K562 (cell line): Measurements from ENCODE around the gene RAB3D. TPM values are rescaled to one million over a fixed set of nuclear protein-coding genes. Genes with fewer than 3 reads are reported as not detected.

Experiments used
- CBFA2T3 ChIP-seq: fragments of 450-650 bp; IDR thresholded peaks from 2 replicates; pipeline ENCODE4 v1.6.1; 2017
- CHD2 ChIP-seq: IDR thresholded peaks from 2 replicates; pipeline ENCODE4 v1.6.1; 2011; ENCODE audit warnings: low read depth, low read length
- GTF2A2 ChIP-seq: IDR thresholded peaks from 2 replicates; pipeline ENCODE4 v1.6.1; 2016; ENCODE audit warnings: mild to moderate bottlenecking, missing genetic modification characterization, missing compliant biosample characterization
- HDAC1 ChIP-seq, 2 experiments: fragments of 450-650 bp; IDR thresholded peaks; 2 replicates each; pipeline ENCODE4 v1.6.1; 2016 to 2017; ENCODE audit warnings: inconsistent platforms in 1 of 2, mild to moderate bottlenecking in 1 of 2, moderate library complexity in 1 of 2
- JUND ChIP-seq, 2 experiments: IDR thresholded peaks; 2 replicates in 1 of 2; 3 replicates in 1 of 2; pipeline ENCODE4 v1.6.1; 2011; ENCODE audit warnings: borderline replicate concordance in 2 of 2, low read depth in 2 of 2, low read length in 2 of 2, improper control_type of control experiment in 1 of 2, missing biosample characterization in 1 of 2, missing genetic modification characterization in 1 of 2, missing genetic modification reagents in 1 of 2
- KLF16 ChIP-seq: IDR thresholded peaks from 2 replicates; pipeline ENCODE4 v1.6.1; 2016; ENCODE audit warnings: antibody characterized with exemption
- LCOR ChIP-seq: sonication (generic); formaldehyde crosslinking; IDR thresholded peaks from 2 replicates; pipeline ENCODE4 v1.8.0; 2022; ENCODE audit warnings: mild to moderate bottlenecking, missing genetic modification reagents
- MAZ ChIP-seq, 2 experiments: fragments of 450-650 bp in 1 of 2; sonication (generic) in 1 of 2; formaldehyde crosslinking; IDR thresholded peaks in 1 of 2; conservative IDR thresholded peaks in 1 of 2; 2 replicates each; pipeline versions ENCODE4 v1.4.0 to v1.5.0; 2020; ENCODE audit warnings: mild to moderate bottlenecking in 1 of 2, missing genetic modification reagents in 1 of 2
- MED1 ChIP-seq: sonication (generic); formaldehyde crosslinking; IDR thresholded peaks from 2 replicates; pipeline ENCODE4 v1.8.1; 2023; ENCODE audit warnings: missing genetic modification reagents, borderline replicate concordance
- MEF2D ChIP-seq: conservative IDR thresholded peaks from 2 replicates; pipeline ENCODE4 v1.6.1; 2016; ENCODE audit warnings: low read depth, missing genetic modification characterization, missing compliant biosample characterization
- MTA3 ChIP-seq: fragments of 450-650 bp; formaldehyde crosslinking; IDR thresholded peaks from 2 replicates; pipeline ENCODE4 v1.6.1; 2017; ENCODE audit warnings: mild to moderate bottlenecking, borderline replicate concordance
- POLR2A ChIP-seq: fragments of 450-650 bp; conservative IDR thresholded peaks from 2 replicates; pipeline ENCODE4 v1.6.1; 2016
- PTTG1 ChIP-seq: fragments of 450-650 bp; IDR thresholded peaks from 2 replicates; pipeline ENCODE4 v1.6.1; 2016; ENCODE audit warnings: low read depth, mild to moderate bottlenecking, missing genetic modification characterization, missing compliant biosample characterization
- SP1 ChIP-seq: sonication (generic); formaldehyde crosslinking; IDR thresholded peaks from 2 replicates; pipeline ENCODE4 v1.8.1; 2022; ENCODE audit warnings: mild to moderate bottlenecking, missing genetic modification reagents
- ZNF57 ChIP-seq: fragments of 450-650 bp; formaldehyde crosslinking; IDR thresholded peaks from 2 replicates; pipeline ENCODE4 v1.4.0; 2020; ENCODE audit warnings: mild to moderate bottlenecking, moderate library complexity
- ZNF76 ChIP-seq: fragments of 250-450 bp; sonication (Bioruptor Pico); IDR thresholded peaks from 2 replicates; pipeline ENCODE4 v1.4.0; 2020; ENCODE audit warnings: mild to moderate bottlenecking, moderate library complexity, borderline replicate concordance
- polyA plus RNA-seq, 8 experiments: library from polyadenylated mRNA; depleted of rRNA in 4 of 8; stranded (reverse) in 5 of 8; unstranded in 3 of 8; fragments of >200 nt; fragmentation: Nextera tagmentation in 2 of 8; fragmentation: Illumina TruSeq in 1 of 8; extraction: Ambion mirVana in 2 of 8; extraction: Trizol in 1 of 8; gene quantifications; 2 replicates each; pipeline versions ENCODE4 v1.2.1 to v1.2.3, GENCODE V29; 2011 to 2014; ENCODE audit warnings: inconsistent platforms in 1 of 8, missing spikeins in 1 of 8
- total RNA-seq, 7 experiments: library from RNA; depleted of rRNA in 6 of 7; stranded (reverse); fragments of >200 nt in 6 of 7; fragmentation: Illumina TruSeq in 2 of 7; extraction: Trizol in 2 of 7; gene quantifications; 2 replicates each; pipeline versions ENCODE4 v1.2.1 to v1.2.3, GENCODE V29; 2011 to 2021; ENCODE audit warnings: low replicate concordance in 1 of 7
- TF ChIP-seq, protein P1 (sequence below): sonication (generic); formaldehyde crosslinking; IDR thresholded peaks from 2 replicates; pipeline ENCODE4 v1.8.0; 2023; ENCODE audit warnings: mild to moderate bottlenecking, missing genetic modification reagents
- TF ChIP-seq, protein P2 (sequence below): sonication (generic); formaldehyde crosslinking; IDR thresholded peaks from 2 replicates; pipeline ENCODE4 v1.8.0; 2022; ENCODE audit warnings: missing genetic modification reagents, mild to moderate bottlenecking, moderate library complexity, borderline replicate concordance
- TF ChIP-seq, protein P3 (sequence below): fragments of 250-450 bp; sonication (Bioruptor Pico); IDR thresholded peaks from 2 replicates; pipeline ENCODE4 v1.5.0; 2021
- TF ChIP-seq, protein P4 (sequence below): fragments of 450-650 bp; IDR thresholded peaks from 2 replicates; pipeline ENCODE4 v1.6.1; 2016; ENCODE audit warnings: antibody characterized with exemption

RAB3D gene
- total and polyA plus RNA-seq, 9 of the 15 experiments (the other 6 are each of a cell fraction or from before 2014, with no cell fraction given): 0.34 to 3.3 (median 1.3) TPM

DNA sequence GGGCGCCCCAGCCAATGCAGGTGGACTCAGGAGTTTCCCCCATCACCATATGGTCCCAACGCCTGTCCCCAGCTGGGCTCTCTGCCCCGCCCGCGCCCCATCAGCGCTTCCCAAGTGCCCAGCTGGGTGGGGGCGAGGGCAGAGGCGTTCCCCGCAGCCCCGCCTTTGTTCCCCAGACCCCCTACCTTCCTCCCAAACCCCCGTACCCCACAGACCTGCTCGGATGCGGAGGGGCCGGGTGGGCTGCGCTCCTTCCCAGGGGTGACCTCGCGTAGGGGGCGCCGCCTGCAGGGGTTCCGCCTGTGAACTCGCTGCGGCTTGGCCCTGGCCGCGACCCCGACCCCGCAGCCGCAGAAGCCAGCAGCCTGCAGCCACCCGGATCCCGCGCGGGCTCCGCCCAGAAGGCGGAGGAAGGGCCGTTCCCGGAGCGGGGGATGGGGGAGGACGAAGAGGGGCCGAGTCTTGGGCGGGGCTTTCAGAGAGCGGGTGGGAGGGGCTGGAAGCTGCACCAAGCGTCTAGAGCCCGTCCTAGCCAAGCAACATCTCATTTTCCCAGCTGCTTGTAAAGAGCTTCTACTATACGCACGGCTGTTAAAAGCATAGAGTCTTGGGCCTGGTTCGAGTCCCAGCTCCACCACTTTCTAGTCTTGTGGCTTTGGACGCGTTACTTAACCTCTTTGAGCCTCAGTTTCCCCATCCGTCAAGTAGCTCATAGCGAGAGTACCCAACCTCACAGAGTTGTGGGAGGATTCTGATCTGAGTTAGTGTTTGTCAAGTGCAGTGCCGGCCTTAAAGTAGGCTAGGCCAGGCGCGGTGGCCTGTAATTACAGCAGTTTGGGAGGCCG is at the start of gene RAB3D (continued):
- no peak for TF ChIP-seq MEF2D (tag)
- TF ChIP-seq KLF16: no peak
- no peak for TF ChIP-seq LCOR (CRISPR knock-in tag)
- TF ChIP-seq, protein P1, sequence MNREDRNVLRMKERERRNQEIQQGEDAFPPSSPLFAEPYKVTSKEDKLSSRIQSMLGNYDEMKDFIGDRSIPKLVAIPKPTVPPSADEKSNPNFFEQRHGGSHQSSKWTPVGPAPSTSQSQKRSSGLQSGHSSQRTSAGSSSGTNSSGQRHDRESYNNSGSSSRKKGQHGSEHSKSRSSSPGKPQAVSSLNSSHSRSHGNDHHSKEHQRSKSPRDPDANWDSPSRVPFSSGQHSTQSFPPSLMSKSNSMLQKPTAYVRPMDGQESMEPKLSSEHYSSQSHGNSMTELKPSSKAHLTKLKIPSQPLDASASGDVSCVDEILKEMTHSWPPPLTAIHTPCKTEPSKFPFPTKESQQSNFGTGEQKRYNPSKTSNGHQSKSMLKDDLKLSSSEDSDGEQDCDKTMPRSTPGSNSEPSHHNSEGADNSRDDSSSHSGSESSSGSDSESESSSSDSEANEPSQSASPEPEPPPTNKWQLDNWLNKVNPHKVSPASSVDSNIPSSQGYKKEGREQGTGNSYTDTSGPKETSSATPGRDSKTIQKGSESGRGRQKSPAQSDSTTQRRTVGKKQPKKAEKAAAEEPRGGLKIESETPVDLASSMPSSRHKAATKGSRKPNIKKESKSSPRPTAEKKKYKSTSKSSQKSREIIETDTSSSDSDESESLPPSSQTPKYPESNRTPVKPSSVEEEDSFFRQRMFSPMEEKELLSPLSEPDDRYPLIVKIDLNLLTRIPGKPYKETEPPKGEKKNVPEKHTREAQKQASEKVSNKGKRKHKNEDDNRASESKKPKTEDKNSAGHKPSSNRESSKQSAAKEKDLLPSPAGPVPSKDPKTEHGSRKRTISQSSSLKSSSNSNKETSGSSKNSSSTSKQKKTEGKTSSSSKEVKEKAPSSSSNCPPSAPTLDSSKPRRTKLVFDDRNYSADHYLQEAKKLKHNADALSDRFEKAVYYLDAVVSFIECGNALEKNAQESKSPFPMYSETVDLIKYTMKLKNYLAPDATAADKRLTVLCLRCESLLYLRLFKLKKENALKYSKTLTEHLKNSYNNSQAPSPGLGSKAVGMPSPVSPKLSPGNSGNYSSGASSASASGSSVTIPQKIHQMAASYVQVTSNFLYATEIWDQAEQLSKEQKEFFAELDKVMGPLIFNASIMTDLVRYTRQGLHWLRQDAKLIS: no peak
- 0 out of 2 replicates have a peak, but pooled peaks have one; percentile 9 for TF ChIP-seq CBFA2T3
- no peak for TF ChIP-seq GTF2A2
- TF ChIP-seq ZNF76 (CRISPR knock-in tag): no peak
- TF ChIP-seq PTTG1 (tag): no peak
- TF ChIP-seq, protein P2, sequence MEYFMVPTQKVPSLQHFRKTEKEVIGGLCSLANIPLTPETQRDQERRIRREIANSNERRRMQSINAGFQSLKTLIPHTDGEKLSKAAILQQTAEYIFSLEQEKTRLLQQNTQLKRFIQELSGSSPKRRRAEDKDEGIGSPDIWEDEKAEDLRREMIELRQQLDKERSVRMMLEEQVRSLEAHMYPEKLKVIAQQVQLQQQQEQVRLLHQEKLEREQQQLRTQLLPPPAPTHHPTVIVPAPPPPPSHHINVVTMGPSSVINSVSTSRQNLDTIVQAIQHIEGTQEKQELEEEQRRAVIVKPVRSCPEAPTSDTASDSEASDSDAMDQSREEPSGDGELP (CRISPR knock-in tag): peak; percentile 78
- peak; percentile 49; the same call in 1 of the 2 replicates for TF ChIP-seq CHD2
- 0 out of 2 replicates have a peak, but pooled peaks have one; percentile 27 for TF ChIP-seq JUND (IDR thresholded peaks at IDR 0.05; ENCODE audit: borderline replicate concordance, low read depth, low read length)
- TF ChIP-seq JUND (tag; IDR thresholded peaks at IDR 0.05; ENCODE audit: borderline replicate concordance, low read depth, low read length): no peak
- no peak for TF ChIP-seq MED1
- TF ChIP-seq MTA3: no peak
- TF ChIP-seq SP1 (CRISPR knock-in tag): 0 out of 2 replicates have a peak, but pooled peaks have one; percentile 49
- TF ChIP-seq, protein P3, sequence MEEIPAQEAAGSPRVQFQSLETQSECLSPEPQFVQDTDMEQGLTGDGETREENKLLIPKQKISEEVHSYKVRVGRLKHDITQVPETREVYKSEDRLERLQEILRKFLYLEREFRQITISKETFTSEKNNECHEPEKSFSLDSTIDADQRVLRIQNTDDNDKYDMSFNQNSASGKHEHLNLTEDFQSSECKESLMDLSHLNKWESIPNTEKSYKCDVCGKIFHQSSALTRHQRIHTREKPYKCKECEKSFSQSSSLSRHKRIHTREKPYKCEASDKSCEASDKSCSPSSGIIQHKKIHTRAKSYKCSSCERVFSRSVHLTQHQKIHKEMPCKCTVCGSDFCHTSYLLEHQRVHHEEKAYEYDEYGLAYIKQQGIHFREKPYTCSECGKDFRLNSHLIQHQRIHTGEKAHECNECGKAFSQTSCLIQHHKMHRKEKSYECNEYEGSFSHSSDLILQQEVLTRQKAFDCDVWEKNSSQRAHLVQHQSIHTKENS: no peak
- TF ChIP-seq, protein P4, sequence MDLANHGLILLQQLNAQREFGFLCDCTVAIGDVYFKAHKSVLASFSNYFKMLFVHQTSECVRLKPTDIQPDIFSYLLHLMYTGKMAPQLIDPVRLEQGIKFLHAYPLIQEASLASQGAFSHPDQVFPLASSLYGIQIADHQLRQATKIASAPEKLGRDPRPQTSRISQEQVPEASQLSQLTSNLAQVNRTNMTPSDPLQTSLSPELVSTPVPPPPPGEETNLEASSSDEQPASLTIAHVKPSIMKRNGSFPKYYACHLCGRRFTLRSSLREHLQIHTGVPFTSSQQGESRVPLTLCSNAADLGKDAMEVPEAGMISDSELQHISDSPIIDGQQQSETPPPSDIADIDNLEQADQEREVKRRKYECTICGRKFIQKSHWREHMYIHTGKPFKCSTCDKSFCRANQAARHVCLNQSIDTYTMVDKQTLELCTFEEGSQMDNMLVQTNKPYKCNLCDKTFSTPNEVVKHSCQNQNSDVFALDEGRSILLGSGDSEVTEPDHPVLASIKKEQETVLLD: no peak
- 0 out of 2 replicates have a peak, but pooled peaks have one; percentile 25 for TF ChIP-seq POLR2A
- TF ChIP-seq HDAC1 (IDR thresholded peaks at IDR 0.05): peak in 1 of 2 experiments; percentile 16; a peak in 1 of 4 replicates
- TF ChIP-seq MAZ (CRISPR knock-in tag; conservative IDR thresholded peaks at IDR 0.05 in 1 of 2, IDR thresholded peaks at IDR 0.05 in 1 of 2): peak; percentile 39 to 83; a peak in 3 of 4 replicates
- no peak for TF ChIP-seq ZNF57 (CRISPR knock-in tag)
